HUDEP-2 (cell line): ENCODE measurements around the gene ZHX3.

Source experiments
- DNase-seq, 76 experiments: peaks; one replicate each; lab custom pipeline; 2025; ENCODE audit not compliant: unreplicated experiment in 76 of 76; lab: John Stamatoyannopoulos, UW

ZHX3 gene

DNA sequence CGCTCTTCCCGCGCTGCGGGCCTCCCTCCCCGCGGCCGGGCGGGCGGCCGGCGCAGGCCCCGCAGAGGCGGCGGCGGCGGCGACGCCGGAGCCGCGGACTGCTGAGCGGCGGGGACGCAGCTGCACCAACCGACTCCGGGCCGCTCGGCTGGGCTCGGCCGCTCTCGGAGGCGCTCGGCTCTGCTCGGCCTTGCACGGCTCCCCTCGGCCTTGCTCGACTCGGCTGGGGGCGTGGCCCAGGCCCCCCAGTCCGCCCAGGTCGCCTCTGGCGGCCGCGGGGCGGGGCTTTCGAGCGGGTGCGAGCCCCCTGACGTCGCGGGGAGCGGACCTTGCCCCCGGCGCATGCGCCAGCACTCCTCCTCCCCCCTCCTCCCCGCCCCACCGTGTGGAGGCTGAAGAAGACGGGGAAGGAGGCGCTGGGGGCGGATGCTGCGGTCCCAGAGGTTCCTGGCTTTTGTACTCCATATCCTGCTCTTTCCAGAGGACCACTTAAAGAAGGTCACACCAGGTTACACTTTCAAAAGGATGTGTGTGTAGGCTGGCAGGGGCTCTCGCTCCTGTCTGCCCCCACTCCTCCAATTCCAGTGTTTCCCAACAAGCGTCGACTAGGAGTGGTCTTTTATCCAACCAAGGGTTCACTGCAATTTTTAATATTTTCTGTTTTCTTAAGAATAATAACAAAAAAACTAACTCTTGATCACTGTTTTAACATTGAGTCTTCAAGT is at the start of gene ZHX3:
ZHX3 (minus strand) TSS at position 186 of the 725 bp plus-strand sequence. CDS start 112,815 bp downstream, outside the sequence.
- peak in 75 of 76 experiments; percentile 29 to 98 (median 93) for DNase-seq

DNA sequence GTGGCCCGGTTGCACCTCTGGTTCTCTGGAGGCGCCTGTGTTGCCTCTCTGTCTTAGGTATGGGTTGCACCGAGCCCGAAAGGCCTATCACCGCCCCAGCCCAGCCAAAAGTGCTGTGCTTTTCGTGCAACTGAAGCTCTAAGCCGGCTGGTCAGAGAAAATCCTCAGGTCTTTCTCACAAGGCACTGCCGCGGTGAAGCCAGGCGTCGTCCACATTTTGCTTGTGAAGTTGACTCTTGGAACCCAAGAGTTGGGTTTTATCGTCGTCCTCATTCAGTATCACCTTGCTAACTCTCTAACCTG is 49.8 kb upstream of the ZHX3 start:
- no peak for DNase-seq

DNA sequence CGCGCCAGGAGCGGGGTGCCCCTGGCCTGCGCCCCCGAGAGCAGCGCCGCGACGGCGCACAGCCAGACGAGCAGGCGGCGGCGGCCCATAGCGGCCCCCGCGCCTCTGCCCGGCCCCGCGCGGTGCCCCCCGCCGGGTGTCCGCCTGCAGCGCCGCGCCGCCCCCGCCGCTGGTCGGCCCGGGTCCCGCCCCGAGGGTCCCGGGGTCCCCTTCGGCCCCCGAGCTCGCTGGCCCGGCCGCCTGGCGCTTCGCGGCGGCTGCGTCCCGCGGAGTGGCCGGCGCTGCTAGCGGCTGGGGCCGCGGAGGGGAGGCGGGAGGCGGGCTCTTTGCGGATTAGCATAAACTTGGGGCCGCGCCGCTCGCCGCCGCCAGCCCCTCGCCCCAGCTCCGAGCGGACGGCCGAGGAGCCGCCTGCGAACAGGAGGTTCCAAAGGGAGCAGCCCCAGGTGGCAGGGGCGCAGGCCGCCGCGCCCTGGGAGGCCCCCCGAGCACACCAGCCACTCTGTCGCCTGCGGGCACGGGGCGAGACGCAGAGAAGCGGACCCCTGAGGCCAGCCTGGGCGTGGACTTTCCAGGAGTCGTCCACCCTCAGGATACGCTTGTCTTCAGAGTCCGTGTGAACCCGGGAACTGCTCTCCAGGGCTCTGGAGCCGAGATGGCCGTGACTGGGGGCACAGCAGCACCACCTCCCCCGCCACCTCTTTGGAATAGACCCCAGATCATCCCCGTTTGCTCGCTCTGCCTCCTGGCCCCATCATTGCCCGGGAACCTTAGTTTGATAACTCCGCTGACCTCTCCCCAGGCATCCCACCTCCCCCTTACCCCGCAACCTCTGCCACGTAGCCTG is 49.2 kb upstream of the ZHX3 start, which contains the start of gene EMILIN3:
EMILIN3 (minus strand) TSS at position 273 of the 847 bp plus-strand sequence; CDS start at position 89, 184 bp downstream.
- no peak for DNase-seq

DNA sequence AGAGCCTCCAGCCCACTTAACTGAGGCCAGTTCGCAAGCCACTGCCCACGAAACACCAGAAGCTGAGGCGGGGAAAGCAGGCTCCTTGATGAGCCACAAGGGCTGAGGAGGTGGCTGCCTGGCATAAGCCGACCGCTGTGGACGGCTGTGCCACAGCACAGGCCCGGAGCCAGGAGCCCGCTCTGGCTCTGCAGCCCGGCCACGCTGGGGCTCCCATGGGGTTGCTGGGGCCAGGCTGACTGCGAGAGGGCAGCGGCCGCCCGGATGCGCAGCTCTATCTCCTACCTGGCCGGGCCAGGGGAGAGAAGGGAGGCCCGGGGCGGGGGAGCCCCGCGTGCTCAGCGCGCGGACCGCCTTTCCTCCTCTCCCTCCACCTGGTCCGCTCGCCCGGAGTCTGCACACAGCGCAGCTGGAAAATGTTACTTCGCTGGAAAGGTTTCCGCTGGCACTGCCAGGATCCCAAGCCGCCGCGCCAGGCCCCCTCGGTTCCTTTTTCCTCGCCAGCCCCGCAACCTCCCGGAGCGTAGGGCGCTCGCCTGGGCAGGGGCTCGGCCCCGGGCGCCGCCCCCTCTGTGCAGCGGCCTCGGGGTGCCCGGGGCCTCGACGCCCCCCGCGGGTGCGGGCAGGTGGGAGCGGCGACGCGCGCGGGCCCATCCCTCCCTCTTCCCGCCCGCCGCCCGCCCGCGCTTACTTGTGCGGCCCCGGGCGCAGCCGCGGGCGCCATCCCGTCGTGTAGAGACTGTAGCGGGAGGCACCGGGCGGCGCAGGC is 48.4 kb upstream of the ZHX3 start:
- no peak for DNase-seq

DNA sequence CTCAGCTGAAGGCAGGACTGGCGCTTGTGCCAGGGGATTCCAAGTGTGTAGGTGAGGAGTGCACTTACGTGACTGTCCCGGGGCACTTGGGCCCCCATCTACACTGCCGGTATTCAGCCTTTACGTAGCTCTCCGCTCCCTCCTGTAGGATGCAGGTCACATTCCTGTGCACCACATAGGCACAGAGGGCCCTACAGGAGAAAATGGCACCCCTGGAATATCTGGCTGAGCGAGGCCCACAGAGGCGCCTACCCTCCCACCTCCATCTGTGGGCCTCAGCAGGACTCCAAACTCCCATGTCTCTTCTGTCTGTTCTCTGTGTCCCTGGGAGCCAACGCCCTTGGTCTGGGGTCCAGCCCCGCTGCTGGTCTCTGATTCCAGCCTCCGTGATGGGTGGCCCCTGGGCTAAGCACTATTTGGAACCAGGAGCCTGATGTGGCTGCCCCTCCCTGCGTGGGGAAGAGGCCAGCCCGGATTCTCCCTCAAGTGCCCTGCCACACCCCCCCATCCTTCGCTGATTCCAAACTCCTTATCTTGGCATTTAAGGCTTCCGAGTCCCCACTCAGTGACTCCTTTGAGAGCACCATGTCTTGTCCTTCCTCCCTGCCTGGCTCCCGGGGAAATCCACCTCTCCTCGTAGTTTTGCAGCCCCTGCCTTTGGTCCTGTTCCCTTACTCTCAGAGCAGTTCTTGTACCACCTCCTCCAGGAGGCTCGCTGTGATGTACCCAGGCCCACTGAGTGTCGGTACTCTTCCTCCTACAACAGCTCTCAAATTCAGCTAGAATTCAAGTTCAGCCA is 47.6 kb upstream of the ZHX3 start:
- DNase-seq, result no peak

GRCh38 chr20:41364236-41364855 is 46.8 kb upstream of the ZHX3 start:
- DNase-seq, result no peak

GRCh38 chr20:41363601-41364000 is 46.1 kb upstream of the ZHX3 start:
- no peak for DNase-seq

GRCh38 chr20:41362748-41363140 is 45.2 kb upstream of the ZHX3 start:
- no peak for DNase-seq

DNA sequence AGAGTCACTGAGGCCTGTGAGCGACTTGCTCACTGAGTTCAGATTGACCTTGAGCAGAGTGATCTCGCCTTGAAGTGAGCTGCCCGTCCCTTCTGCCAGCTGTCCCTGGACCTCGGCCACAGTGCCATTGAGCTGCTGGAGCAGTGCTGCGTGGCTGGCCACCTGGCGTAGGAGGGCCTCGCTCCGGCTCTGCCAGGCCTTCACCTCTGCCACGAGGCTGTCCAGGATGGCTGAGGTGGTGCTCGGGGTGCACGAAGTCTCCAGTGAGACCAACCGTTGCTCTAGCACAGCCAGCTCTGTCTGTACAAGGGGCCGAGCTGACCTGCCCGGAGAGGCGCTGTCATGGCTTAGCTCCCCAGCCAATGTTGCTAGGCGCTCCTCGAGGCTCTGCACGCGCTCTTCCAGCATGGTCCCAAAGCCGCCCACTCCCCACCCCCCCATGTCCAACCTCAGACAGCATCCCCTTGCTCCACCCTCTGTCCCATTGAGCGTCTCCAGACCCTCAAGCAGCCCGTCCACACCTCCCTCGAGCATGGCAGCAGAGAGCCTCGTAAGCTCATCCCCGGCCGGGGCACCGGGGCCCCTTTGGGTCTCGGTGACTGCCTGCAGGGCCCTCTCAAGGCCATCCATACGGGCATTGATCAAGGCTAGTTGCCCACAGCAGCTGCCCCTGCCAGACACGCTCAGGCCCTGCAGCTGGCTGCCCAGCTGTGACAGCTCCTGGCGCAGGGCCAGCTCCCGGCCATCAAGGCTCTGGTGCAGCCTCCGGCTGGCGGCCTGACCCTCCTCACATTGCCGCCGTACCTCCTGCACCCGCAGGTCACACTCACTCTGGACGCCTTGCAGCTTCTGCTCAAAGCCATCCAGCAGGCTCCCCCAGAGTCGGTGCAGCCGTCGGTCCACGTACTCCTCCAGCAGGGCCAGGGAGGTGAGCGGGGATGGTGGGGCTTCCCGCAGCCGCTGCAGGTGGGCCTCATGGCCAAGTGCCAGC is 44.5 kb upstream of the ZHX3 start:
- DNase-seq, result no peak

- DNase-seq, result no peak
These were observed 43.6 kb upstream of the ZHX3 start for GRCh38 chr20:41360831-41361756.

DNA sequence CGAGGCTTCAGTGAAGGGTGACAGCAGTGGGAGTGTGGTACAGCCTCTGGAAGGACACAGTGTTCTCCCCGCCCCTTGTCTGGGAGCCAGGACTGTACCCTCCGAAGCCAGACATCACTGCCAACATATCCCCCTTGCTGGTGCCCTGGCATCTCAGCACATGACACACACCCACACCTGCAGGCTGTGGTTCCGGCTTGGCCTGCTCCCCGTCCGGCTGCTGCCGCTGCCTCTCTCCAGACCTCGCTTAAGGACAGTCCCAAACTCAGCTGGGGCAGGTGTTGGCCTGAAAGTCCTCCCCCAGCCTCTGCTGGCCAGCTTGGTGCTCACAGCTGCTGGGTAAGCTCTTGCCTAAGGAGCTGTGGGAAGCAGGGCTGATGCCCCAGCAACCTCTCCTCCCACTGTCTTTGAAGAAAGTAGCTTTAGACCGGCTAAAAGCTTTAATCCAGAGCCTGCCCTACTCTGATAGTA is 42.0 kb upstream of the ZHX3 start:
- no peak for DNase-seq

- no peak for DNase-seq
These were observed 41.2 kb upstream of the ZHX3 start for GRCh38 chr20:41358717-41359116.

DNA sequence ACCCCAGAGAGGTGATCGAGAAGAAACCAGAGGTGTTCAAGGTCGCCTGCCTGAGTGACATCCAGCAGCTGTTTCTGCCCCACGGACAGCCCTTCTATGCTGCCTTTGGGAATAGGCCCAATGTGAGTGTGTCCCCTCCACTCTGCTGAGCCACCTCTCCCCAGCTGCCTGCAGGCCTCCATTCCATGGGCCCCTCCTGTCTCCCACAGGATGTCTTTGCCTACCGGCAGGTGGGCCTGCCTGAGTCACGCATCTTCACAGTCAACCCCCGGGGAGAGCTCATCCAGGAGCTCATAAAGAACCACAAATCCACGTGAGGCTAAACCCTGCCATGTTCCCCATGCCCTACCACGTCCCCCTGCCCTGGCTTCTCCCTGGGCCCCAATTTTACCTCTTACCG is 40.7 kb upstream of the ZHX3 start:
- DNase-seq, result no peak

DNA sequence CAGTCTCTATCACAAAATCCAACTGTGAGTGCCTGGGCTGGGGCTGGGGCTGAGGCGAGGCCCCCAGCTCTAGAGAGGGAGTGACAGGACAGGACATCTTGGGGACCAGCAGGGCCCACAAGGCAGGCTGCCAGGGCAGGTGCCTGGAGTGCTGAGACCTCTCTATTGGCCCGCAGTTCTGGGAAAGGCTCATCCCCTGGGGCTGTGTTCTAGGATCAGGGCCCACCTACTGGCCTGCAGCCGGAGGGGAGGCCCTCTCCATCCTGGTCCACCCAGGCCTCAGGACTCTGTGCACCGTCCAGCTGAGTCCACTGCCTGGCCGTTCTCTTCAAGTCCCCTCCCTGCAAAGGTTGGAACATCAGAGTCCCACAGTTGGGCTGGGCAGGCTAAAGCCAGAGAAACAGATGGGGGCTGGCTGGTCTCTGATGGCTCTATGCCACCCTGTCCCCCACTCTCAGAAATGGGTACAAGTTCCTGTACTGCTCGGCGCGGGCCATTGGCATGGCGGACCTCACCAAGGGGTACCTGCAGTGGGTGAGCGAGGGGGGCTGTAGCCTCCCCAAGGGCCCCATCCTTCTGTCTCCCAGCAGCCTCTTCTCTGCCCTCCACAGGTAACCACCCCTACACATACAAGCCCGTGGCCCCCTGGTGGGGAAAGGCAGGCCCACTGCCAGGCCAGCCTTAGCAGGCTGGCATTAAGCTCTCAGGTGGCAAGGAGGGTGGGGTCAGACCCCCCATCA is 40.1 kb upstream of the ZHX3 start:
- DNase-seq, result no peak

DNA sequence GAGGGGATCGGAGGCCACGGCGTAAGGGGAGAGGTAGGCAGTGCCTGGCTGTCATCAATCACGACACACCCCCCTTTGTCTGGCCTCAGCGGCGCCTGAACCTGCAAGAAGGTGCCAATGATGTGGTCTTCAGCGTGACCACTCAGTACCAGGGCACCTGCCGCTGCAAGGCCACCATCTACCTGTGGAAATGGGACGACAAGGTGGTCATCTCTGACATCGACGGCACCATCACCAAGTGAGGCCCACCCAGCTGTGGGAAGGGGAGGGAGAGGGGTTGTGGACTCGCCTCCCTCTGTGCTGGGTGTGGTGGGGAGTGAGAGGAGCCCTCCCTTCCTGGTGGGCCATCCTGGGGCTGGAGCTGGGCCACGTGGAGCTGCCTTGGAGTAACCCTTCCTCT is 39.4 kb upstream of the ZHX3 start:
- no peak for DNase-seq

GRCh38 chr20:41355598-41356203 is 38.2 kb upstream of the ZHX3 start:
- no peak for DNase-seq

GRCh38 chr20:41355192-41355591 is 37.7 kb upstream of the ZHX3 start:
- DNase-seq, result no peak
